Transverse colon (tissue), 3 donors: ENCODE measurements around the gene DHCR24.

Source experiments
- POLR2A ChIP-seq: fragments of 450-650 bp; IDR thresholded peaks from one replicate; pipeline ENCODE4 v1.6.1; 2016; ENCODE audit warnings: antibody characterized with exemption, mild to moderate bottlenecking, moderate library complexity
- TF ChIP-seq, protein P1 (sequence below), 5 experiments: fragments of 200-600 bp in 3 of 5; fragments of 450-650 bp in 2 of 5; sonication (generic) in 3 of 5; IDR thresholded peaks; 1 replicate in 2 of 5; 2 replicates in 3 of 5; pipeline ENCODE4 v1.5.1; 2016 to 2017; ENCODE audit warnings: antibody characterized with exemption in 5 of 5, inconsistent platforms in 3 of 5, mild to moderate bottlenecking in 2 of 5, moderate library complexity in 1 of 5

DNA sequence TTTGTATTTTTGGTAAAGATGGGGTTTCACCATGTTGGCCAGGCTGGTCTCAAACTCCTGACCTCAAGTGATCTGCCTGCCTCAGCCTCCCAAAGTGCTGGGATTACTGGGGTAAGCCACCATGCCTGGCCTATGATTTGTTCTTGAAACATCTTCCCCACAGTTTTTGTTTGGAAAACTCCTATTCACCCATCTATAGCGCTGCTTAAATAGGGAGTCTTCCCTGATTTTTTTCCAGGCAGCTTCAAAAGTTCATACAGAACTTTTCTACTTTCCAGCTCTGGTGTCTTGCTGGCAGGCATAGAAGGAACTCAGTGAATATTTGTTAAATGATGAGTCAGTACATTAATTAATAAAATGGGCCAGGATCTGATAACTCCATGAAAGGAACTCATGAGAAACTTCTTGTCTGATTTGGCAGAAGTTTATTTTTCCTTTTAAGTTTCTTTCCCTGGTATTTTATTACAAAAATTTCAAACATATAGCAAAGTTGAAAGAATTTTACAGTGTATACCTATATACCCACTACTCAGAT lies 52.9 kb downstream of the DHCR24 start:
- TF ChIP-seq, protein P1, sequence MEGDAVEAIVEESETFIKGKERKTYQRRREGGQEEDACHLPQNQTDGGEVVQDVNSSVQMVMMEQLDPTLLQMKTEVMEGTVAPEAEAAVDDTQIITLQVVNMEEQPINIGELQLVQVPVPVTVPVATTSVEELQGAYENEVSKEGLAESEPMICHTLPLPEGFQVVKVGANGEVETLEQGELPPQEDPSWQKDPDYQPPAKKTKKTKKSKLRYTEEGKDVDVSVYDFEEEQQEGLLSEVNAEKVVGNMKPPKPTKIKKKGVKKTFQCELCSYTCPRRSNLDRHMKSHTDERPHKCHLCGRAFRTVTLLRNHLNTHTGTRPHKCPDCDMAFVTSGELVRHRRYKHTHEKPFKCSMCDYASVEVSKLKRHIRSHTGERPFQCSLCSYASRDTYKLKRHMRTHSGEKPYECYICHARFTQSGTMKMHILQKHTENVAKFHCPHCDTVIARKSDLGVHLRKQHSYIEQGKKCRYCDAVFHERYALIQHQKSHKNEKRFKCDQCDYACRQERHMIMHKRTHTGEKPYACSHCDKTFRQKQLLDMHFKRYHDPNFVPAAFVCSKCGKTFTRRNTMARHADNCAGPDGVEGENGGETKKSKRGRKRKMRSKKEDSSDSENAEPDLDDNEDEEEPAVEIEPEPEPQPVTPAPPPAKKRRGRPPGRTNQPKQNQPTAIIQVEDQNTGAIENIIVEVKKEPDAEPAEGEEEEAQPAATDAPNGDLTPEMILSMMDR (IDR thresholded peaks at IDR 0.05) = no peak
- TF ChIP-seq POLR2A = no peak
